ENCODE measurements around the gene AP4B1.

AP4B1 gene

GRCh38 chr1:113895098-113895497 lies 9.5 kb downstream of the AP4B1 start:
- H3K4me1 Mint-ChIP-seq (ENCODE audit: low read depth), result peaks cover 19% of the 10 kb centered on the region
- no peak for DNase-seq (ENCODE audit: low spot score)
- no peaks in the 10 kb centered on the region for H3K27me3 Mint-ChIP-seq (ENCODE audit: low read depth)
- H3K36me3 Mint-ChIP-seq (ENCODE audit: low read depth), result peaks cover 59% of the 10 kb centered on the region
- H3K27ac Mint-ChIP-seq, result no peak overlapping the region
- H3K9me3 Mint-ChIP-seq, result no peaks in the 10 kb centered on the region
- no peak overlapping the region for H3K4me3 Mint-ChIP-seq

- H3K9me3 Mint-ChIP-seq, result no peaks in the 10 kb centered on the region
- no peak overlapping the region for H3K27ac Mint-ChIP-seq
- no peak for DNase-seq (ENCODE audit: low spot score)
- no peaks in the 10 kb centered on the region for H3K27me3 Mint-ChIP-seq (ENCODE audit: low read depth)
- H3K4me3 Mint-ChIP-seq, result no peak overlapping the region
- H3K4me1 Mint-ChIP-seq (ENCODE audit: low read depth), result peaks cover 12% of the 10 kb centered on the region
- H3K36me3 Mint-ChIP-seq (ENCODE audit: low read depth), result peaks cover 42% of the 10 kb centered on the region
Observed at GRCh38 chr1:113893267-113893666, 11.3 kb downstream of the AP4B1 start.

- Mint-ChIP-seq H3K4me1 (ENCODE audit: low read depth) (peaks cover 20% of the 10 kb centered on the region), H3K36me3 (ENCODE audit: low read depth) (peaks cover 31% of the 10 kb centered on the region), H3K27me3 (ENCODE audit: low read depth) (no peaks in the 10 kb centered on the region), H3K27ac (no peak overlapping the region), H3K4me3 (no peak overlapping the region), H3K9me3 (no peaks in the 10 kb centered on the region)
- no peak for DNase-seq (ENCODE audit: low spot score)
Observed at GRCh38 chr1:113891631-113892220, 12.9 kb downstream of the AP4B1 start.

GRCh38 chr1:113890816-113891215 lies 13.8 kb downstream of the AP4B1 start:
- no peak overlapping the region for H3K27ac Mint-ChIP-seq
- H3K27me3 Mint-ChIP-seq (ENCODE audit: low read depth), result no peaks in the 10 kb centered on the region
- H3K4me1 Mint-ChIP-seq (ENCODE audit: low read depth), result peaks cover 23% of the 10 kb centered on the region
- no peak overlapping the region for H3K4me3 Mint-ChIP-seq
- peaks cover 22% of the 10 kb centered on the region for H3K36me3 Mint-ChIP-seq (ENCODE audit: low read depth)
- no peak for DNase-seq (ENCODE audit: low spot score)
- H3K9me3 Mint-ChIP-seq, result no peaks in the 10 kb centered on the region

GRCh38 chr1:113887402-113888175 lies 17.0 kb downstream of the AP4B1 start, which contains the start of gene BCL2L15:
BCL2L15 (minus strand) TSS chr1:113887581; CDS start chr1:113887375, 206 bp downstream.
- H3K9me3 Mint-ChIP-seq, result no peaks in the 10 kb centered on the region
- no peak for DNase-seq (ENCODE audit: low spot score)
- peak within 1 kb of the TSS; percentile 7 for H3K27ac Mint-ChIP-seq
- H3K27me3 Mint-ChIP-seq (ENCODE audit: low read depth), result no peaks in the 10 kb centered on the region
- H3K4me1 Mint-ChIP-seq (ENCODE audit: low read depth), result peaks cover 23% of the 10 kb centered on the region
- H3K36me3 Mint-ChIP-seq (ENCODE audit: low read depth), result peaks cover 5% of the 10 kb centered on the region
- H3K4me3 Mint-ChIP-seq, result peak within 1 kb of the TSS; percentile 34

GRCh38 chr1:113886417-113887401 lies 17.9 kb downstream of the AP4B1 start:
- Mint-ChIP-seq H3K9me3 (no peaks in the 10 kb centered on the region), H3K4me1 (ENCODE audit: low read depth) (peaks cover 25% of the 10 kb centered on the region), H3K36me3 (ENCODE audit: low read depth) (peaks cover 2% of the 10 kb centered on the region), H3K27me3 (ENCODE audit: low read depth) (no peaks in the 10 kb centered on the region), H3K4me3 (peak overlapping the region; percentile 34), H3K27ac (peak overlapping the region; percentile 7)
- DNase-seq (ENCODE audit: low spot score), result no peak

GRCh38 chr1:113881661-113882060 lies 22.9 kb downstream of the AP4B1 start:
- peaks cover 6% of the 10 kb centered on the region for H3K36me3 Mint-ChIP-seq (ENCODE audit: low read depth)
- DNase-seq (ENCODE audit: low spot score), result no peak
- H3K27ac Mint-ChIP-seq, result no peak overlapping the region
- no peak overlapping the region for H3K4me3 Mint-ChIP-seq
- no peaks in the 10 kb centered on the region for H3K27me3 Mint-ChIP-seq (ENCODE audit: low read depth)
- peaks cover 7% of the 10 kb centered on the region for H3K9me3 Mint-ChIP-seq
- peaks cover 47% of the 10 kb centered on the region for H3K4me1 Mint-ChIP-seq (ENCODE audit: low read depth)

GRCh38 chr1:113879739-113880038 lies 24.9 kb downstream of the AP4B1 start:
- H3K27me3 Mint-ChIP-seq (ENCODE audit: low read depth), result no peaks in the 10 kb centered on the region
- H3K9me3 Mint-ChIP-seq, result peaks cover 7% of the 10 kb centered on the region
- H3K36me3 Mint-ChIP-seq (ENCODE audit: low read depth), result peaks cover 6% of the 10 kb centered on the region
- H3K4me1 Mint-ChIP-seq (ENCODE audit: low read depth), result peaks cover 58% of the 10 kb centered on the region
- H3K4me3 Mint-ChIP-seq, result peak overlapping the region; percentile 51
- no peak for DNase-seq (ENCODE audit: low spot score)
- peak overlapping the region; percentile 77 for H3K27ac Mint-ChIP-seq

GRCh38 chr1:113876176-113876575 lies 28.4 kb downstream of the AP4B1 start:
- peaks cover 77% of the 10 kb centered on the region for H3K4me1 Mint-ChIP-seq (ENCODE audit: low read depth)
- no peaks in the 10 kb centered on the region for H3K27me3 Mint-ChIP-seq (ENCODE audit: low read depth)
- DNase-seq (ENCODE audit: low spot score), result no peak
- H3K4me3 Mint-ChIP-seq, result no peak overlapping the region
- H3K36me3 Mint-ChIP-seq (ENCODE audit: low read depth), result peaks cover 10% of the 10 kb centered on the region
- peaks cover 7% of the 10 kb centered on the region for H3K9me3 Mint-ChIP-seq
- H3K27ac Mint-ChIP-seq, result no peak overlapping the region

- Mint-ChIP-seq H3K27me3 (ENCODE audit: low read depth) (no peaks in the 10 kb centered on the region), H3K9me3 (peaks cover 7% of the 10 kb centered on the region), H3K4me1 (ENCODE audit: low read depth) (peaks cover 74% of the 10 kb centered on the region), H3K27ac (peak overlapping the region; percentile 15), H3K36me3 (ENCODE audit: low read depth) (peaks cover 11% of the 10 kb centered on the region), H3K4me3 (peak overlapping the region; percentile 8)
- DNase-seq (ENCODE audit: low spot score), result no peak
Observed at GRCh38 chr1:113875714-113876113, 28.9 kb downstream of the AP4B1 start.

- Mint-ChIP-seq H3K27me3 (ENCODE audit: low read depth) (no peaks in the 10 kb centered on the region), H3K36me3 (ENCODE audit: low read depth) (peaks cover 13% of the 10 kb centered on the region), H3K27ac (peak overlapping the region; percentile 85), H3K4me1 (ENCODE audit: low read depth) (peaks cover 71% of the 10 kb centered on the region), H3K9me3 (peaks cover under 1% of the 10 kb centered on the region), H3K4me3 (peak overlapping the region; percentile 64)
- peak; percentile 36 for DNase-seq (ENCODE audit: low spot score)
Observed at GRCh38 chr1:113874012-113874879, 30.4 kb downstream of the AP4B1 start.

GRCh38 chr1:113872219-113872935 lies 32.2 kb downstream of the AP4B1 start:
- no peaks in the 10 kb centered on the region for H3K27me3 Mint-ChIP-seq (ENCODE audit: low read depth)
- peaks cover 21% of the 10 kb centered on the region for H3K36me3 Mint-ChIP-seq (ENCODE audit: low read depth)
- peak overlapping the region; percentile 98 for H3K27ac Mint-ChIP-seq
- DNase-seq (ENCODE audit: low spot score), result peak; percentile 30
- no peaks in the 10 kb centered on the region for H3K9me3 Mint-ChIP-seq
- H3K4me1 Mint-ChIP-seq (ENCODE audit: low read depth), result peaks cover 74% of the 10 kb centered on the region
- H3K4me3 Mint-ChIP-seq, result peak overlapping the region; percentile 91

Measured in T-helper 2 cell treated with Interferon-gamma antibody and Interleukin-4, amounts not matched to agents 5 μg/mL and 100 μg/mL, for 36 hours (primary cell).